ENCODE measurements around the gene EXD2.
"Not testable (repeated sequence)": the region's sequence is repeated elsewhere in the genome, so short reads cannot be mapped to it uniquely, and the experiment has no call there.

Gene EXD2

GRCh38 chr14:69270795-69271708 lies 79.8 kb downstream of the EXD2 start:
- no peak for DNase-seq (ENCODE audit: low read depth)
- no peak overlapping the region for H3K4me3 ChIP-seq (replicated peaks; ENCODE audit: low read depth, low read length)
- no peak for TF ChIP-seq CTCF (IDR thresholded peaks at IDR 0.05; ENCODE audit: low read length, missing control alignments)

DNA sequence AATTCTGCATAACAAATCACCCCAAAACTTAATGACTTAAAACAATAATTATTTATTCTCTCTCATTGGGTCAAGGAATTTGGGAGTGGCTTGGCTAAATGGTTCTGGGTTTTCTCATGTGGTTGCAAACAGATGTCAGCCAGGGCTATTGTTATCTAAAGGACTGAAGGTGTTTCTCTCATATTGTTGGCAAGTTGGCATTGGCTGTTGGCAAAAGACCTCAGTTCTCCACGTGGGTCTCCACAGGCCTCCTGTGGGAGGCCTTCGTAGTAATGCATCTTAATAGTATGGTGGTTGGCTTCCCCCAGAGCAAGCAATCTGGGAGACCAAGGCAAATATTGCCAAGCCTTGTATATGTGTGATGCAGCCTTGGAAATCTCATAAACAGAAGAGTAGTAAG lies 83.0 kb downstream of the EXD2 start:
- no peak overlapping the region for H3K4me3 ChIP-seq (replicated peaks; ENCODE audit: low read depth, low read length)
- no peak for DNase-seq (ENCODE audit: low read depth)
- no peak for TF ChIP-seq CTCF (IDR thresholded peaks at IDR 0.05; ENCODE audit: low read length, missing control alignments)

DNA sequence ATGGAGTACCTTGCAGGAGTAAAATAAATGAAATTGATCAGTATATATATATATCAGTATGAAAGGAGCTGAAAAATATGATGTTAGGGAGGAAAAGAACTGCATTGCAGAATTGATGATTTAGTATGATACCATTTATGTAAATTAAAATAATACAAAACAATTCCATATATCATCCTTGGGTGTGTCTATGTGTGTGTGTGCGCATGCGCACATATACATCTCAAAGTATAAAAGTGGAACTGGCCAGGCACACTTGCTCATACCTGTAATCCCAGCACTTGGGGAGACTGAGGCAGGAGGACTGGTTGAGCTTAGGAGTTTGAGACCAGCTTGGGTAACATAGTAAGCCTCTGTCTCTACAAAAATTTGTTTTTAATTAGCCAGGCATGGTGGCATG lies 84.0 kb downstream of the EXD2 start:
- DNase-seq (ENCODE audit: low read depth), result no peak
- no peak for TF ChIP-seq CTCF (IDR thresholded peaks at IDR 0.05; ENCODE audit: low read length, missing control alignments)
- H3K4me3 ChIP-seq (replicated peaks; ENCODE audit: low read depth, low read length), result no peak overlapping the region

DNA sequence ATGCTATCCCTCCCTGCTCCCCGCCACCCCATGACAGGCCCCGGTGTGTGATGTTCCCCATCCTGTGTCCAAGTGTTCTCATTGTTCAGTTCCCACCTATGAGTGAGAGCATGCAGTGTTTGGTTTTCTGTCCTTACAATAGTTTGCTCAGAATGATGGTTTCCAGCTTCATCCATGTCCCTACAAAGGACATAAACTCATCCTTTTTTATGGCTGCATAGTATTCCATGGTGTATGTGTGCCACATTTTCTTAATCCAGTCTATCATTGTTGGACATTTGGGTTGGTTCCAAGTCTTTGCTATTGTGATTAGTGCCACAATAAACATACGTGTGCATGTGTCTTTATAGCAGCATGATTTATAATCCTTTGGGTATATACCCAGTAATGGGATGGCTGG lies 86.1 kb downstream of the EXD2 start:
- not testable (repeated sequence) for H3K4me3 ChIP-seq (replicated peaks; ENCODE audit: low read depth, low read length); DNase-seq (ENCODE audit: low read depth)

GRCh38 chr14:69280746-69281291 lies 89.5 kb downstream of the EXD2 start:
- H3K4me3 ChIP-seq (replicated peaks; ENCODE audit: low read depth, low read length), result no peak overlapping the region
- no peak for DNase-seq (ENCODE audit: low read depth)
- TF ChIP-seq CTCF (IDR thresholded peaks at IDR 0.05; ENCODE audit: low read length, missing control alignments), result no peak

DNA sequence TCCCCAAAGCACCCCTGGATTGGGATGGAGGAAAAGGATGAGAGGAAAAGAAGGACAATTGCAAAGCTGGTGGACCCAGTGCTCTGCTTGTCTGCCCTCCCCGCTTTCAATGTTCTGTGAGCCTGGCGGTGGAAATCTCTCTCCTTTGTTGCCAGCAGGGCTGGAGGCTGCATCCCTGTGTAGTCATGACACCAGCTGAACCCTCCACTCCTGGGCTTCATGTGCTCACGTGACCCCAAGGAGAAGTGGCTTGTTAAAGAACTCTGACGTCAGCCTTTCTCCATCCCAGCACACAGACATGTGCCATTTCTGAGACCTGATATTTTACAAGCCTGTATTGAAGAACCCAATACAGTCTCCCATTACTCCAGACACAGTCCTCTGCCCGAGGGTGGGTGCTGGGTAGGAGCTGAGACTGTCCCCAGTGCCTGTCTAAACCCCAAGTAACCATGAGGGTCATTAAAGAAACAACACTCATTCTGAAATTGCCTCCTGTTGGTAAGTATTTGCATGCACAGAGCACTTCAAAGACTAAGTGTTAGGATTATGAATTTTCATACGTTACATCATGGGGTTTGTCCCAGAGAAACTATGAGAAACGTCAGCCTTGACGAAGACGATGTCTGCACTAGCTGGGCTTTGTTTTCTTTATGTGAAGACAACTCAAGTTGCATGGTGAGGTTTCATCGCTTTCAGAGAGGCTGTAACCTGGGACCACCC lies 90.3 kb downstream of the EXD2 start:
- no peak for TF ChIP-seq CTCF (IDR thresholded peaks at IDR 0.05; ENCODE audit: low read length, missing control alignments)
- no peak for DNase-seq (ENCODE audit: low read depth)
- H3K4me3 ChIP-seq (replicated peaks; ENCODE audit: low read depth, low read length), result no peak overlapping the region

DNA sequence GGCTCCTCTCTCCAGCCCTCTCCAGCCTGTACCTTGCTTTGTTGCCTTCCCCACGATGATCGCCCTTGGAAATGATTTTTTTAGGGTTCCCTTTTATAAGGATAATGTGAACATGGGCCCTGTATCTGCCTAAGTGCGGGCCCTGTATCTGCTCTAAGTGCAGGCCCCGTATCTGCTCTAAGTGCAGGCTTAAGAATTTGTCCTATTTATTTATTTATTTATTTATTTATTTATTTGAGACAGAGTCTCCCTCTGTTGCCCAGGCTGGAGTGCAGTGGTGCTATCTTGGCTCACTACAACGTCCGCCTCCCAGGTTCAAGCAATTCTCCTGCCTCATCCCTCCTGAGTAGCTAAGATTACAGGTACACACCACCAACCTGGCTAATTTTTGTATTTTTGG lies 91.2 kb downstream of the EXD2 start:
- no peak for TF ChIP-seq CTCF (IDR thresholded peaks at IDR 0.05; ENCODE audit: low read length, missing control alignments)
- no peak overlapping the region for H3K4me3 ChIP-seq (replicated peaks; ENCODE audit: low read depth, low read length)
- no peak for DNase-seq (ENCODE audit: low read depth)

Data from fibroblast of pulmonary artery (primary cell).